Measurements from ENCODE around the gene MAP3K12. TPM values are rescaled to one million over a fixed set of nuclear protein-coding genes. Genes with fewer than 3 reads are reported as not detected.

Gene MAP3K12
- polyA plus RNA-seq, 3 donors = 1.7 to 31.4 (median 2.0) TPM

- H3K4me1 Mint-ChIP-seq = no peaks in the 10 kb centered on the region
- Histone ChIP-seq H3K27me3 (ENCODE audit: control insufficient read depth in 2 of 2, insufficient read depth in 2 of 2, low read length in 2 of 2) (no peaks in the 10 kb centered on the region), H3K27ac (ENCODE audit: low read depth in 1 of 2, low read length in 2 of 2) (peak overlapping the region in 1 of 2 donors; percentile 20), H3K4me1 (ENCODE audit: control insufficient read depth in 1 of 2, insufficient read depth in 2 of 2, low read length in 2 of 2) (no peaks in the 10 kb centered on the region), H3K4me2 (replicated peaks; ENCODE audit: extremely low read depth, low read length, poor library complexity, severe bottlenecking) (no peak overlapping the region), H3K9ac (ENCODE audit: insufficient read depth, low read length, poor library complexity, severe bottlenecking) (no peak overlapping the region), H2AFZ (ENCODE audit: insufficient read depth, low read depth, low read length, poor library complexity, severe bottlenecking) (no peak overlapping the region), H3K79me2 (ENCODE audit: insufficient read depth, low read length) (no peaks in the 10 kb centered on the region), H4K20me1 (ENCODE audit: insufficient read depth, low read length) (no peaks in the 10 kb centered on the region), H3K4me3 (replicated peaks in 1 of 3; ENCODE audit: low read depth in 2 of 3, low read length in 3 of 3) (no peak overlapping the region), H3K9me3 (replicated peaks in 1 of 2; ENCODE audit: control insufficient read depth in 1 of 2, insufficient read depth in 1 of 2, low read length in 2 of 2) (no peaks in the 10 kb centered on the region), H3K36me3 (replicated peaks in 1 of 2; ENCODE audit: control insufficient read depth in 1 of 2, insufficient read depth in 2 of 2, low read length in 2 of 2) (peaks cover 98 to 100% of the 10 kb centered on the region in 2 donors)
- intact Hi-C loops (cut with micrococcal nuclease) = no loop called here
- peak overlapping the region in 3 of 7 donors; percentile 11 to 39 (median 32) for H3K27ac Mint-ChIP-seq
- H3K27me3 Mint-ChIP-seq (ENCODE audit: low read depth in 3 of 3) = no peaks in the 10 kb centered on the region
- H3K4me3 Mint-ChIP-seq = no peak overlapping the region
- WGBS (ENCODE audit: insufficient coverage) = 98% methylated on average over 8 of the region's 13 CpGs
- DNase-seq = no peak
- no peak for TF ChIP-seq CTCF (IDR thresholded peaks at IDR 0.05)
- H3K36me3 Mint-ChIP-seq = peaks cover 82 to 95% of the 10 kb centered on the region in 2 donors
- H3K9me3 Mint-ChIP-seq = no peaks in the 10 kb centered on the region
Measured at GRCh38 chr12:53516758-53517455, 17.6 kb upstream of the MAP3K12 start.

- Histone ChIP-seq H3K36me3 (replicated peaks in 1 of 2; ENCODE audit: control insufficient read depth in 1 of 2, insufficient read depth in 2 of 2, low read length in 2 of 2) (peaks cover 96 to 100% of the 10 kb centered on the region in 2 donors), H3K4me1 (ENCODE audit: control insufficient read depth in 1 of 2, insufficient read depth in 2 of 2, low read length in 2 of 2) (no peaks in the 10 kb centered on the region), H4K20me1 (ENCODE audit: insufficient read depth, low read length) (no peaks in the 10 kb centered on the region), H3K4me2 (replicated peaks; ENCODE audit: extremely low read depth, low read length, poor library complexity, severe bottlenecking) (no peak overlapping the region), H3K4me3 (replicated peaks in 1 of 3; ENCODE audit: low read depth in 2 of 3, low read length in 3 of 3) (no peak overlapping the region), H3K27ac (ENCODE audit: low read depth in 1 of 2, low read length in 2 of 2) (peak overlapping the region in 1 of 2 donors; percentile 29), H3K79me2 (ENCODE audit: insufficient read depth, low read length) (no peaks in the 10 kb centered on the region), H2AFZ (ENCODE audit: insufficient read depth, low read depth, low read length, poor library complexity, severe bottlenecking) (no peak overlapping the region), H3K27me3 (ENCODE audit: control insufficient read depth in 2 of 2, insufficient read depth in 2 of 2, low read length in 2 of 2) (no peaks in the 10 kb centered on the region), H3K9ac (ENCODE audit: insufficient read depth, low read length, poor library complexity, severe bottlenecking) (no peak overlapping the region), H3K9me3 (replicated peaks in 1 of 2; ENCODE audit: control insufficient read depth in 1 of 2, insufficient read depth in 1 of 2, low read length in 2 of 2) (no peaks in the 10 kb centered on the region)
- Mint-ChIP-seq H3K27me3 (ENCODE audit: low read depth in 3 of 3) (no peaks in the 10 kb centered on the region), H3K27ac (no peak overlapping the region), H3K36me3 (peaks cover 82 to 95% of the 10 kb centered on the region in 2 donors), H3K9me3 (no peaks in the 10 kb centered on the region), H3K4me3 (no peak overlapping the region), H3K4me1 (no peaks in the 10 kb centered on the region)
- no CpG with 5 or more reads among the region's 2 CpGs for whole genome bisulfite sequencing (ENCODE audit: insufficient coverage)
- TF ChIP-seq CTCF (IDR thresholded peaks at IDR 0.05) = no peak
- DNase-seq = no peak
- intact Hi-C loops (cut with micrococcal nuclease) = no loop called here
Measured at GRCh38 chr12:53515291-53515680, 16.0 kb upstream of the MAP3K12 start.
